ENCODE results near the gene LRG1. TPM values are rescaled to one million over a fixed set of nuclear protein-coding genes. Genes with fewer than 3 reads are reported as not detected.

Gene LRG1
- polyA plus RNA-seq, 1 of the 3 experiments (the other 2 are of a cell fraction) = 0.12 TPM

DNA sequence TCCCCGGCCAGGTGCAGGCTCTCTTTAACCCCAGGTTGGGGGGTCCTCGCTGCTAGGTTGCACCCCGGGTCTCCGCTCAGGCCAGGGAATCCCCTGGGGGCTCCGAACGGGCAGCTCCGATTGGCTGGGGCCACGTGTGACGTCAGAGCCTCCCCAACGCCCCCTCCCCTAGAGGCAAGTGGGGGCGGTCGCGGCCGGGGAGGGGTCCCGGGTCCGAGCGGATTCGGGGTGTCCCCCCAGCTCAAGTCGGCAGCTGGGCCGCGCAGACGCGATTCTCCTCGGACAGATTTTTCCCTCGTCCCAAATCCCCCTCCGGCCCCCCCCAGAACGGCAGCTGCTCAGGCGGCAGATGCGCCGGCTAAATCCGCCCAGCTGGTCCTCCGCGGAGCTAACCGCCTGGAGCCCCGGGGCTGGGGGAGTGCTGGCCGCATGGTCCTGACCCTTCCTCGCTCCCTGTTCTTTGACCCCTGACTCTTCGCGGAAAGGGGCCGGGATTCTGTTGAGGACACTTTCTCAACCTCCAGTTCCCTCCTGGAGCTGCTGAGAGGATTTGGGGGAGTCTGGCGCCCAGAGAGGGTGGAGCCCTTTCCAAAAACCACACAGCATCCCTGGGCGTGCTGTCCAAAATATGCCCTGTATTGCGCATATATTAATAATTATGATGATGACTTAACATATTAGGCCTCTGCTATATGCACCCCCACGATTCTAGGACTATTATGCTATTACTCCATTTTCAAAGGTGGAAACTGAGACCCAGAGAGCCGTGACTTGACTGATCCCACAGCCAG is 45.0 kb upstream of the LRG1 start:
- CTCF ChIA-PET = interaction anchor here (0.6 to 5.8 kb wide), 9 partner anchors 8 to 734 kb away, joined by 4 to 47 read pairs (median 8); no protein-coding TSS in a partner anchor
- no peak overlapping the region for H3K27ac ChIP-seq (ENCODE audit: low read depth in 2 of 2, low read length in 1 of 2)
- no peaks in the 10 kb centered on the region for H4K20me1 ChIP-seq (ENCODE audit: insufficient read depth)
- no peaks in the 10 kb centered on the region for H3K9me2 ChIP-seq
- peak; percentile 79 for DNase-seq
- no peaks in the 10 kb centered on the region for H3K79me2 ChIP-seq (ENCODE audit: insufficient read depth)
- H3K9ac ChIP-seq = no peak overlapping the region
- TF ChIP-seq ELF1 (IDR thresholded peaks at IDR 0.05) (no peak), RXRA (IDR thresholded peaks at IDR 0.05; ENCODE audit: borderline replicate concordance, low read depth) (no peak), EP300 (IDR thresholded peaks at IDR 0.05; ENCODE audit: borderline replicate concordance in 1 of 2, low read depth in 1 of 2, low read length in 1 of 2) (no peak), EZH2phosphoT487 (IDR thresholded peaks at IDR 0.05; ENCODE audit: borderline replicate concordance, low read depth) (no peak), JUND (IDR thresholded peaks at IDR 0.05) (no peak), YY1 (IDR thresholded peaks at IDR 0.05; ENCODE audit: low read depth) (no peak)
- TF ChIP-seq, protein P1, sequence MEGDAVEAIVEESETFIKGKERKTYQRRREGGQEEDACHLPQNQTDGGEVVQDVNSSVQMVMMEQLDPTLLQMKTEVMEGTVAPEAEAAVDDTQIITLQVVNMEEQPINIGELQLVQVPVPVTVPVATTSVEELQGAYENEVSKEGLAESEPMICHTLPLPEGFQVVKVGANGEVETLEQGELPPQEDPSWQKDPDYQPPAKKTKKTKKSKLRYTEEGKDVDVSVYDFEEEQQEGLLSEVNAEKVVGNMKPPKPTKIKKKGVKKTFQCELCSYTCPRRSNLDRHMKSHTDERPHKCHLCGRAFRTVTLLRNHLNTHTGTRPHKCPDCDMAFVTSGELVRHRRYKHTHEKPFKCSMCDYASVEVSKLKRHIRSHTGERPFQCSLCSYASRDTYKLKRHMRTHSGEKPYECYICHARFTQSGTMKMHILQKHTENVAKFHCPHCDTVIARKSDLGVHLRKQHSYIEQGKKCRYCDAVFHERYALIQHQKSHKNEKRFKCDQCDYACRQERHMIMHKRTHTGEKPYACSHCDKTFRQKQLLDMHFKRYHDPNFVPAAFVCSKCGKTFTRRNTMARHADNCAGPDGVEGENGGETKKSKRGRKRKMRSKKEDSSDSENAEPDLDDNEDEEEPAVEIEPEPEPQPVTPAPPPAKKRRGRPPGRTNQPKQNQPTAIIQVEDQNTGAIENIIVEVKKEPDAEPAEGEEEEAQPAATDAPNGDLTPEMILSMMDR (IDR thresholded peaks at IDR 0.05) = no peak
- TF ChIP-seq, protein P2, sequence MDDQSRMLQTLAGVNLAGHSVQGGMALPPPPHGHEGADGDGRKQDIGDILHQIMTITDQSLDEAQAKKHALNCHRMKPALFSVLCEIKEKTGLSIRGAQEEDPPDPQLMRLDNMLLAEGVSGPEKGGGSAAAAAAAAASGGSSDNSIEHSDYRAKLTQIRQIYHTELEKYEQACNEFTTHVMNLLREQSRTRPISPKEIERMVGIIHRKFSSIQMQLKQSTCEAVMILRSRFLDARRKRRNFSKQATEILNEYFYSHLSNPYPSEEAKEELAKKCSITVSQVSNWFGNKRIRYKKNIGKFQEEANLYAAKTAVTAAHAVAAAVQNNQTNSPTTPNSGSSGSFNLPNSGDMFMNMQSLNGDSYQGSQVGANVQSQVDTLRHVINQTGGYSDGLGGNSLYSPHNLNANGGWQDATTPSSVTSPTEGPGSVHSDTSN (IDR thresholded peaks at IDR 0.05) = no peak
- TF ChIP-seq, protein P3, sequence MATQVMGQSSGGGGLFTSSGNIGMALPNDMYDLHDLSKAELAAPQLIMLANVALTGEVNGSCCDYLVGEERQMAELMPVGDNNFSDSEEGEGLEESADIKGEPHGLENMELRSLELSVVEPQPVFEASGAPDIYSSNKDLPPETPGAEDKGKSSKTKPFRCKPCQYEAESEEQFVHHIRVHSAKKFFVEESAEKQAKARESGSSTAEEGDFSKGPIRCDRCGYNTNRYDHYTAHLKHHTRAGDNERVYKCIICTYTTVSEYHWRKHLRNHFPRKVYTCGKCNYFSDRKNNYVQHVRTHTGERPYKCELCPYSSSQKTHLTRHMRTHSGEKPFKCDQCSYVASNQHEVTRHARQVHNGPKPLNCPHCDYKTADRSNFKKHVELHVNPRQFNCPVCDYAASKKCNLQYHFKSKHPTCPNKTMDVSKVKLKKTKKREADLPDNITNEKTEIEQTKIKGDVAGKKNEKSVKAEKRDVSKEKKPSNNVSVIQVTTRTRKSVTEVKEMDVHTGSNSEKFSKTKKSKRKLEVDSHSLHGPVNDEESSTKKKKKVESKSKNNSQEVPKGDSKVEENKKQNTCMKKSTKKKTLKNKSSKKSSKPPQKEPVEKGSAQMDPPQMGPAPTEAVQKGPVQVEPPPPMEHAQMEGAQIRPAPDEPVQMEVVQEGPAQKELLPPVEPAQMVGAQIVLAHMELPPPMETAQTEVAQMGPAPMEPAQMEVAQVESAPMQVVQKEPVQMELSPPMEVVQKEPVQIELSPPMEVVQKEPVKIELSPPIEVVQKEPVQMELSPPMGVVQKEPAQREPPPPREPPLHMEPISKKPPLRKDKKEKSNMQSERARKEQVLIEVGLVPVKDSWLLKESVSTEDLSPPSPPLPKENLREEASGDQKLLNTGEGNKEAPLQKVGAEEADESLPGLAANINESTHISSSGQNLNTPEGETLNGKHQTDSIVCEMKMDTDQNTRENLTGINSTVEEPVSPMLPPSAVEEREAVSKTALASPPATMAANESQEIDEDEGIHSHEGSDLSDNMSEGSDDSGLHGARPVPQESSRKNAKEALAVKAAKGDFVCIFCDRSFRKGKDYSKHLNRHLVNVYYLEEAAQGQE (IDR thresholded peaks at IDR 0.05; ENCODE audit: low read depth, low read length) = no peak
- H3K36me3 ChIP-seq (replicated peaks in 1 of 2; ENCODE audit: control insufficient read depth in 1 of 2, insufficient read depth in 2 of 2, low read length in 1 of 2) = no peaks in the 10 kb centered on the region
- POLR2A ChIA-PET = no interaction called here
- no peak overlapping the region for H2AFZ ChIP-seq (ENCODE audit: low read depth)
- H3K4me1 ChIP-seq (ENCODE audit: control insufficient read depth in 1 of 2, insufficient read depth in 2 of 2, low read depth in 1 of 2, low read length in 1 of 2) = peaks cover 0 to 8% of the 10 kb centered on the region in 2 experiments; a peak in 1 of 4 replicates
- H3K4me3 ChIP-seq (ENCODE audit: low read depth in 2 of 2, low read length in 1 of 2) = peak overlapping the region; percentile 50 to 60
- H3F3A ChIP-seq (replicated peaks; ENCODE audit: insufficient read depth) = peaks cover 14% of the 10 kb centered on the region
- WGBS (ENCODE audit: low lambda C conversion rate) = 4% methylated on average over 25 of the region's 45 CpGs
- no peaks in the 10 kb centered on the region for H3K9me3 ChIP-seq
- peaks cover 15% of the 10 kb centered on the region; the same call in 1 of the 2 replicates for H3K27me3 ChIP-seq (ENCODE audit: insufficient read depth)
- peak overlapping the region; percentile 86 for H3K4me2 ChIP-seq

Measured in SK-N-SH (cell line).